Brain microvascular endothelial cell (primary cell): ENCODE data around the gene ZNF525.
A peak's percentile ranks its signal among the peaks of the same experiment; 100 is the strongest.
"Not testable (repeated sequence)": the region's sequence is repeated elsewhere in the genome, so short reads cannot be mapped to it uniquely, and the experiment has no call there.

Source experiments
- DNase-seq: peaks from one replicate; pipeline ENCODE4 v3.0.0-alpha.2; 2020
- H3K27ac ChIP-seq: fragments of 250-450 bp; sonication (Bioruptor Pico); 2 replicates; pipeline ENCODE4 v1.5.1; 2020; ENCODE audit warnings: mild to moderate bottlenecking, moderate library complexity
- H3K27me3 ChIP-seq: fragments of 250-450 bp; sonication (Bioruptor Pico); replicated peaks from 2 replicates; pipeline ENCODE4 v1.5.1; 2020; ENCODE audit warnings: mild to moderate bottlenecking
- H3K36me3 ChIP-seq: fragments of 250-450 bp; sonication (Bioruptor Pico); replicated peaks from 2 replicates; pipeline ENCODE4 v1.5.1; 2020; ENCODE audit warnings: mild to moderate bottlenecking
- H3K4me3 ChIP-seq: 2 replicates; pipeline ENCODE4 v1.5.1; 2011; ENCODE audit warnings: low read depth, mild to moderate bottlenecking, control low read depth, low read length, moderate library complexity
- in situ Hi-C: cut with HindIII; loops from 2 replicates; pipeline ENCODE4 v1.10.0; 2017; ENCODE audit warnings: low sequenced_read_pairs, low pct_ligation_motif_present
- TF ChIP-seq, protein P1 (sequence below): IDR thresholded peaks from 2 replicates; pipeline ENCODE4 v1.5.1; 2011; ENCODE audit warnings: low read depth, mild to moderate bottlenecking, moderate library complexity, low read length, control low read depth, inconsistent platforms; ENCODE audit errors: missing control alignments

Gene ZNF525

DNA sequence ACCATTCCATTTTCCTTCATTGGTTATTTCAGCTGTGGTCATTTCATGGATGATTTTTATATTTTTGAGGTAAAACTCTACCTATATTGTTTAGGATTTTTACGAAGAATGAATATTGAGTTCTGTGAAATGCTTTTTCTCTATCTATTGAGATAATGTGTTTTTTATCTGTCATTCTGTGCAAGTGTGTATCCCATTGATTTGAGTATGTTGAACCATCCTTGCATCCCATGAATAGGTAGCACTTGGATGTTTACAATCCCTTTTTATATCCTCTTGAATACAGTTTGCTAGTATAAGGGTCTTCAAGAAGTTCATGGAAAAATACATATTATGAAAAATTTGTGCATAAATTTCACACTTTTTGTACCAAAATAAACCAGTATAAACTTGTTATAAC, 9.8 kb upstream of the ZNF525 start:
- H3K27ac ChIP-seq: no peak overlapping the region
- no peak for DNase-seq
- H3K4me3 ChIP-seq: no peak overlapping the region
- in situ Hi-C loops: no loop called here
- TF ChIP-seq, protein P1, sequence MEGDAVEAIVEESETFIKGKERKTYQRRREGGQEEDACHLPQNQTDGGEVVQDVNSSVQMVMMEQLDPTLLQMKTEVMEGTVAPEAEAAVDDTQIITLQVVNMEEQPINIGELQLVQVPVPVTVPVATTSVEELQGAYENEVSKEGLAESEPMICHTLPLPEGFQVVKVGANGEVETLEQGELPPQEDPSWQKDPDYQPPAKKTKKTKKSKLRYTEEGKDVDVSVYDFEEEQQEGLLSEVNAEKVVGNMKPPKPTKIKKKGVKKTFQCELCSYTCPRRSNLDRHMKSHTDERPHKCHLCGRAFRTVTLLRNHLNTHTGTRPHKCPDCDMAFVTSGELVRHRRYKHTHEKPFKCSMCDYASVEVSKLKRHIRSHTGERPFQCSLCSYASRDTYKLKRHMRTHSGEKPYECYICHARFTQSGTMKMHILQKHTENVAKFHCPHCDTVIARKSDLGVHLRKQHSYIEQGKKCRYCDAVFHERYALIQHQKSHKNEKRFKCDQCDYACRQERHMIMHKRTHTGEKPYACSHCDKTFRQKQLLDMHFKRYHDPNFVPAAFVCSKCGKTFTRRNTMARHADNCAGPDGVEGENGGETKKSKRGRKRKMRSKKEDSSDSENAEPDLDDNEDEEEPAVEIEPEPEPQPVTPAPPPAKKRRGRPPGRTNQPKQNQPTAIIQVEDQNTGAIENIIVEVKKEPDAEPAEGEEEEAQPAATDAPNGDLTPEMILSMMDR: no peak
- peaks cover 16% of the 10 kb centered on the region for H3K36me3 ChIP-seq
- H3K27me3 ChIP-seq: no peaks in the 10 kb centered on the region

- Histone ChIP-seq H3K36me3 (peaks cover 3% of the 10 kb centered on the region), H3K27ac (no peak overlapping the region), H3K27me3 (no peaks in the 10 kb centered on the region), H3K4me3 (no peak overlapping the region)
- TF ChIP-seq, protein P1: no peak
- in situ Hi-C loops: no loop called here
- no peak for DNase-seq
Observed at GRCh38 chr19:53357821-53358581, 7.5 kb upstream of the ZNF525 start.

GRCh38 chr19:53360056-53360455, 5.4 kb upstream of the ZNF525 start:
- H3K27ac ChIP-seq, H3K36me3 ChIP-seq, in situ Hi-C loops, H3K4me3 ChIP-seq, H3K27me3 ChIP-seq, DNase-seq: not testable (repeated sequence)

DNA sequence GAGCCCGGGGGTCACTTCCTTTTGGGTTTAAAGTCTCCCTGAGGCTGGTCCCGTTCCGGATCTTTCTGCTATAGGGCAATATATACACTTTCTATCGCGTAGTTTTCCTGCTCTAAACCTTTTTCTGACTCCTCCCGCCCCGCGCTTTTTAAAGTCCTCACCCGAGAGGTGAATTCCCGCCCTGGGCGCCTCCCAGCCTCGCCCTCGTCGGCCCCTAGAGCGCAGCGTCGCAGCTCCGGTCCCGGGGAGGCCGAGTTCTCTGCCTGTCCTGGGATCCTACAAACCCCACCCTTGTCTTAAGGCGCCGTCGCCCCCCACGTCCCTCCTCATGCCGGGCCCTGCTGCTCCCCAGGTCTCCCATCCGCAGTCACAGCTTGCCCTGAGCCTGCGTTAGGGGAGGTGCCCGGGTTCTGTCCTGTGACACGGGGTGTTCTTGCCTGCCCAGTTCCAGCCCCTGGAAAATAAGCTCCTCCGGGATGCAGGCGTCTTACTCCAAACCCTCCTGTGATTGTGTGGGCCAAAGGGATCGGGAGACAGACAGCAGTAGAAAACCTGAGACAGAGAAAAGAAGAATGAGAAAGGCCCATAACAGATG, 491 bp downstream of the ZNF525 start:
- in situ Hi-C loops: no loop called here
- peak; percentile 27 for DNase-seq
- peak overlapping the region; percentile 69 for H3K4me3 ChIP-seq
- H3K27me3 ChIP-seq: no peaks in the 10 kb centered on the region
- H3K36me3 ChIP-seq: no peaks in the 10 kb centered on the region
- H3K27ac ChIP-seq: no peak overlapping the region
- TF ChIP-seq, protein P1: no peak

DNA sequence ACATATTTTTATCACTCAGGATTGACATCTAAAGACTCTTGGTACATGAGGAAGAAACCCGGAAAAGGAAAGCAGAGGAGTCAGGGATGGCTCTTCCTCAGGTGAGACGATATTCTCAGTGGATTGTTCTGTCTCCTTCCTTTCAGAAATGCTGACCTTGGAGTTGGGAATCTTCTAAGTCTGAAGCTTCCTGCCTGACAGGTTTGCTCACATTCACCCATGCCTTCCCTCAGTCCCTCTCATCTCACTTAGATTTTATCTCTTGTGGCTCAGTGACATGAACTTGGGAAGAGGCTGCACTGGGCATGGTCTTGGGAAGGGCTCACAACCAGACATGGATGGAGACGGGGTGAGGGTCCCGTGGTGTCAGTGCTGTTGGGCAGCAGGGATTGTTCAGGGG, 6.7 kb downstream of the ZNF525 start:
- no peaks in the 10 kb centered on the region for H3K27me3 ChIP-seq
- no peak for DNase-seq
- peaks cover 3% of the 10 kb centered on the region for H3K36me3 ChIP-seq
- no peak overlapping the region for H3K4me3 ChIP-seq
- TF ChIP-seq, protein P1: no peak
- H3K27ac ChIP-seq: no peak overlapping the region
- in situ Hi-C loops: no loop called here

DNA sequence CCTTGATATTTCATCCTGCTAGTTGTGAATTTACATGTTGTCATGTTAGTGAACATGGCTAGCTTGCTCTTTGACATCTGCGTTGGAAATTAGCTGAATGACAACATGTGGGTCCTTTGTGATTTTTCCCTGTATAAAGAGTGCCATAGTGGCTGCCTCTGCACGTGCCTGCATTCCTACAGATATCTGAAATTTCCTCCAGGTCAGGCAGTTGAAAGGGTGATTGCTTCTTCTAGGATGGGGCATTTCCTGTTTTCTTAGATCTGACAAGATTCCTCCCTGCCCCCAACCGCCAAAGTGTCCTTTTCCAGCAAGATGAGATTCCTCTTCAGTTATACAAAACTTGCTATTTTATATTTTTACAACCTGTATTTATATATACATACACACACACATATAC, 8.8 kb downstream of the ZNF525 start:
- in situ Hi-C loops: no loop called here
- peaks cover 5% of the 10 kb centered on the region for H3K36me3 ChIP-seq
- H3K27ac ChIP-seq: no peak overlapping the region
- no peak overlapping the region for H3K4me3 ChIP-seq
- no peaks in the 10 kb centered on the region for H3K27me3 ChIP-seq
- DNase-seq: no peak
- TF ChIP-seq, protein P1: no peak
